Neural crest cell (in vitro differentiated cells): Measurements from ENCODE around the gene ASB3. TPM values are rescaled to one million over a fixed set of nuclear protein-coding genes. Genes with fewer than 3 reads are reported as not detected.

Experiments used
- DNase-seq: peaks from one replicate; pipeline ENCODE4 v3.0.0; 2021; ENCODE audit warnings: low read depth, mixed read lengths, low spot score
- H3K27ac Mint-ChIP-seq: one replicate; pipeline ENCODE4 v1.8.0; 2021; ENCODE audit warnings: mild to moderate bottlenecking, mixed read lengths; ENCODE audit not compliant: unreplicated experiment
- H3K27me3 Mint-ChIP-seq: 2 replicates; pipeline ENCODE4 v1.8.0; 2021; ENCODE audit warnings: low read depth, mild to moderate bottlenecking, mixed read lengths
- H3K36me3 Mint-ChIP-seq: 2 replicates; pipeline ENCODE4 v1.8.0; 2021; ENCODE audit warnings: low read depth, mild to moderate bottlenecking, mixed read lengths
- H3K4me1 Mint-ChIP-seq: 2 replicates; pipeline ENCODE4 v1.8.0; 2021; ENCODE audit warnings: mixed read lengths
- H3K4me3 Mint-ChIP-seq: one replicate; pipeline ENCODE4 v1.8.0; 2021; ENCODE audit warnings: mild to moderate bottlenecking, mixed read lengths
- H3K9me3 Mint-ChIP-seq: 2 replicates; pipeline ENCODE4 v1.8.0; 2021; ENCODE audit warnings: mixed read lengths
- total RNA-seq: library from RNA; stranded (reverse); gene quantifications from 2 replicates; pipeline ENCODE4 v1.2.1, GENCODE V29; 2021
- TF ChIP-seq, protein P1 (sequence below): fragments of 200-600 bp; sonication (generic); conservative IDR thresholded peaks from 2 replicates; pipeline ENCODE4 v1.5.0; 2021; ENCODE audit warnings: antibody characterized with exemption, mild to moderate bottlenecking

Gene ASB3
- total RNA-seq, 1 donor from 2014 or later: 36.8 TPM

DNA sequence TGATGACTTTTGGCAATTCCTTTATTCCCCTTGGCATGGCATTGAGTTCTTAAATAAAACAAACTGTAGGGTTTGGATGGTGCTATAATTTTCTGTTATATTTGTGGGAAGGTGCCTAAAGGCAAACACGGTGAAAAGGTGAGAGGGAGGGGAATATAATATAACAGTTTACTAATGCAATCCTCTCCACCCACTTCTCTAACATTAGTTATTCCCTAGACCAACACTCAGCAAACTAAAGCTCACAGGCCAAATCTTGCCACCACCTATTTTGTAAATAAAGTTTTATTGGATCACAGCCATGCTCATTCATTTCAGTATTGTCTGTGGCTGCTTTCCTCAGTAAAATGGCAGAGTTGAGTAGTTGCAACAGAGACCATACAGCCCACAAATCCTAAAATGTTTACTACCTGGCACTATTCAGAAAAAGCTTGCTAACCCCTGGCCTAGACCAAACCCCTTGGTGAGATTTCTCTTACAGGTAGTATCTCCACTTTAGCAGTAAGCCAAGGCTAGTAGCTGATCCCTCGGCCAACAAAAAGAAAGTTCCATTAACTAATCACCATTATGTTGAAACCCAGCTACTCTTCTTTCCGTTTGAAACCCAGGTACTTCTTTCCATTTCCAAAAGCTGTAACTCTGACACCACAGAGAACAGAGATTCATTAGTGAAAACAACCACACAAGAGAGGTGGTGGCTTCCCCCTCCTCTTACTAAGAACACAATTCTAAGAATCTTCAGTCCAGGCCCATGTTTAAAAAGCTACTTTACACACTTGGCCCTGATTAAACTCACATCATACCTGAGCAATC is 155.2 kb downstream of the ASB3 start:
- H3K4me3 Mint-ChIP-seq: no peak overlapping the region
- H3K27me3 Mint-ChIP-seq: no peaks in the 10 kb centered on the region
- no peaks in the 10 kb centered on the region for H3K4me1 Mint-ChIP-seq
- TF ChIP-seq, protein P1, sequence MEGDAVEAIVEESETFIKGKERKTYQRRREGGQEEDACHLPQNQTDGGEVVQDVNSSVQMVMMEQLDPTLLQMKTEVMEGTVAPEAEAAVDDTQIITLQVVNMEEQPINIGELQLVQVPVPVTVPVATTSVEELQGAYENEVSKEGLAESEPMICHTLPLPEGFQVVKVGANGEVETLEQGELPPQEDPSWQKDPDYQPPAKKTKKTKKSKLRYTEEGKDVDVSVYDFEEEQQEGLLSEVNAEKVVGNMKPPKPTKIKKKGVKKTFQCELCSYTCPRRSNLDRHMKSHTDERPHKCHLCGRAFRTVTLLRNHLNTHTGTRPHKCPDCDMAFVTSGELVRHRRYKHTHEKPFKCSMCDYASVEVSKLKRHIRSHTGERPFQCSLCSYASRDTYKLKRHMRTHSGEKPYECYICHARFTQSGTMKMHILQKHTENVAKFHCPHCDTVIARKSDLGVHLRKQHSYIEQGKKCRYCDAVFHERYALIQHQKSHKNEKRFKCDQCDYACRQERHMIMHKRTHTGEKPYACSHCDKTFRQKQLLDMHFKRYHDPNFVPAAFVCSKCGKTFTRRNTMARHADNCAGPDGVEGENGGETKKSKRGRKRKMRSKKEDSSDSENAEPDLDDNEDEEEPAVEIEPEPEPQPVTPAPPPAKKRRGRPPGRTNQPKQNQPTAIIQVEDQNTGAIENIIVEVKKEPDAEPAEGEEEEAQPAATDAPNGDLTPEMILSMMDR: no peak
- no peaks in the 10 kb centered on the region for H3K9me3 Mint-ChIP-seq
- H3K36me3 Mint-ChIP-seq: no peaks in the 10 kb centered on the region
- H3K27ac Mint-ChIP-seq: no peak overlapping the region
- no peak for DNase-seq

GRCh38 chr2:53630026-53630606 is 156.6 kb downstream of the ASB3 start:
- Mint-ChIP-seq H3K27ac (peak overlapping the region; percentile 51), H3K36me3 (no peaks in the 10 kb centered on the region), H3K27me3 (no peaks in the 10 kb centered on the region), H3K4me1 (no peaks in the 10 kb centered on the region), H3K9me3 (no peaks in the 10 kb centered on the region), H3K4me3 (no peak overlapping the region)
- TF ChIP-seq, protein P1: no peak
- DNase-seq: no peak

DNA sequence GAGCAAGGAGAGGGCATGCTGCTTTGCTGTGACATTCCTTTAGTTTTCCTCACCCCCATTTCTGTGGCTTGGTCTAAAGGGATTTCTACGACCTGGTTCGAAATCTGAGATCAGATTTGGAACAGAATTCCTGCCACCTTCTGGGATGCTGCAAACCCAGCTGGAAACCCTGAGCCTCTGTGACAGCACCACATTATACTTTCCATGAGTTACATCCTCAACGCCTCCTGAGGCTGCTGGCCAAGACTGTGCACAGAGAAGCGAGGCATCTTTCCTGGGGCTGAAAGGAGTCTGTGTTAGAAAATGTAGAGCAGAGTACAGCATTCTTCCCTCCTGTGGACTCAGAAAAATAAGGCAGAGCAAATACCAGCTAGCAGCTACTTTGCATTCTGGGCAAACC is 157.3 kb downstream of the ASB3 start:
- DNase-seq: no peak
- Mint-ChIP-seq H3K9me3 (no peaks in the 10 kb centered on the region), H3K4me1 (no peaks in the 10 kb centered on the region), H3K27me3 (no peaks in the 10 kb centered on the region), H3K4me3 (no peak overlapping the region), H3K27ac (no peak overlapping the region), H3K36me3 (no peaks in the 10 kb centered on the region)
- TF ChIP-seq, protein P1: no peak

GRCh38 chr2:53629001-53629400 is 157.8 kb downstream of the ASB3 start:
- TF ChIP-seq, protein P1: no peak
- H3K27me3 Mint-ChIP-seq: no peaks in the 10 kb centered on the region
- H3K9me3 Mint-ChIP-seq: no peaks in the 10 kb centered on the region
- H3K27ac Mint-ChIP-seq: no peak overlapping the region
- no peak for DNase-seq
- no peaks in the 10 kb centered on the region for H3K36me3 Mint-ChIP-seq
- no peak overlapping the region for H3K4me3 Mint-ChIP-seq
- H3K4me1 Mint-ChIP-seq: no peaks in the 10 kb centered on the region

DNA sequence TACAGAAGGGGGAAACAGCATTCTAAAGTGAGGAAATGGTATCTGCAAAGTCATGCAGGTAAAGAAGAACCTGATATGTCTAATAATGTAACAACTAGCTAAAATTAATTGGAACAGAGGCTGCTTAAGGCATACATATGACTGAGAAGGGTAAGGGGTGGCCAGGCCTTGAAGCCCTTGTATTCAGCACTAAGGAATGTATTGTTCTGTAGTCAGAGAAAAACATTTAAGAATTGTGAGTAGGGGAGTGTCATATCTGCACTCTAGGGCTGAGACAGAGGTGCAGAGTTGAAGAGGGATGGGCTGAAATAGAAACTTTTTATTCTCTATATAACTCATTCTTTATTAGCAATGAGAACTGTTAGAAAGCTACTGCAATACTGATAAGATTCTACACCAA is 164.6 kb downstream of the ASB3 start:
- H3K4me1 Mint-ChIP-seq: no peaks in the 10 kb centered on the region
- no peaks in the 10 kb centered on the region for H3K9me3 Mint-ChIP-seq
- no peaks in the 10 kb centered on the region for H3K27me3 Mint-ChIP-seq
- TF ChIP-seq, protein P1: no peak
- no peak for DNase-seq
- H3K4me3 Mint-ChIP-seq: no peak overlapping the region
- H3K27ac Mint-ChIP-seq: no peak overlapping the region
- no peaks in the 10 kb centered on the region for H3K36me3 Mint-ChIP-seq
